ENCODE data around the gene CENPO.

CENPO gene

GRCh38 chr2:24840164-24840869, 47.1 kb downstream of the CENPO start:
- no peak for DNase-seq

GRCh38 chr2:24840962-24841945, 48.0 kb downstream of the CENPO start:
- DNase-seq: no peak

- no peak for DNase-seq
These were observed 49.1 kb downstream of the CENPO start for GRCh38 chr2:24842081-24843050.

DNA sequence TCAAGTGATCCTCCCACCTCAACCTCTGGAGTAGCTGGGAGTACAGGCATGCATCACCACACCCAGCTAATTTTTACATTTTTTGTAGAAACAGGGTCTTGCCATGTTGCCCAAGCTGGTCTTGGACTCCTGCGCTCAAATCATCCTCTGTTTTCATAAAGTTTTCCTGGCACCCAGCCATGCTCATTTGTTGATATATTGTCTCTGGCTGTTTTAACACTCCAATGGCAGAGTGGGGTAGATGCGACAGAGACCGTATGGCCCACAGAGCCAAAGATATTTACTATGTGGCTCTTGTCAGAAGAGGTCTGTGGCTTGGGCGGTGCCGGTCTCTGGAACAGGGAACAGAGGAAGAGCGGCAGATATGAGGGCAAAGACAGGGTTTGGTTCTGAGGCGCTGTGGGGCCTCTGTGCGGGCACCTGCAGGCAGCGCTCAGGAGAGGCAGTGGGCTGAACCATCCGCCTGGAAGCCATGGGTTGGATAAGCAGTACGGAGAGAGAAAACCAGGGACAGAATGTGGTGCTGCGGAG, 50.2 kb downstream of the CENPO start:
- no peak for DNase-seq

- no peak for DNase-seq
These were observed 50.9 kb downstream of the CENPO start for GRCh38 chr2:24844023-24844685.

DNA sequence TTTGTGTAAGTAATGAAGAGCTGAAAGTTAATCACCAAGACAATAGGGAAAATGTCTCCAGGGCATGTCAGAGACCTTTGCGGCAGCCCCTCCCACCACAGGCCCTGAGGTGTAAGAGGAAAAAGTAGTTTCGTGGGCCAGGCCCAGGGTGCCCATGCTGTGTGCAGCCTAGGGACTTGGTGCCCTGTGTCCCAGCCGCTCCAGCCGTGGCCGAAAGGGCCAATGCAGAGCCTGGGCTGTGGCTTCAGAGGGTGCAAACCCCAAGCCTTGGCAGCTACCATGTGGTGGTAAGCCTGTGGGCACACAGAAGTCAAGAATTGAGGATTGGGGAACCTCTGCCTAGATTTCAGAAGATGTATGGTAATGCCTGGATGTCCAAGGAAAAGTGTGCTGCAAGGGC, 52.5 kb downstream of the CENPO start:
- DNase-seq: no peak

DNA sequence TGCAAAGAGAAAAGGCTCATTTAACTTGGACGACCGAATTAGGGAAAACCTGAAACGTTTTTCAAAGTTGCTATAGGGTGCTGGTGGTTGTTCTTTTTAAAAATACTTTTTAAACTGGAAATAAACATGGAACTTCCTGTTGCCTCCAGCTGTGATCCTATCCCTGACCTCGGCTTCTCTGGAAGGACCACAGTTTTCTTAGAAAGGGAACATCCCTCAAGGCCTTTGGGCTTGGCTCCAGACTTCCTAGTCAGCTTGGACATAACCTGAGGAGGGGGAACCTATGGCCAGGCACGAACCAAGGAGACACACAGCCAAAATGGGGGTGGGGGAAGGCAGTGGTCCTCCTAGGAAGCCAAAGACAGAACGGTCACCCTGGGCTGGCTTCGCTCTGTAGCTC, 57.7 kb downstream of the CENPO start:
- no peak for DNase-seq

- DNase-seq: no peak
These were observed 58.8 kb downstream of the CENPO start for GRCh38 chr2:24852026-24852425.

DNA sequence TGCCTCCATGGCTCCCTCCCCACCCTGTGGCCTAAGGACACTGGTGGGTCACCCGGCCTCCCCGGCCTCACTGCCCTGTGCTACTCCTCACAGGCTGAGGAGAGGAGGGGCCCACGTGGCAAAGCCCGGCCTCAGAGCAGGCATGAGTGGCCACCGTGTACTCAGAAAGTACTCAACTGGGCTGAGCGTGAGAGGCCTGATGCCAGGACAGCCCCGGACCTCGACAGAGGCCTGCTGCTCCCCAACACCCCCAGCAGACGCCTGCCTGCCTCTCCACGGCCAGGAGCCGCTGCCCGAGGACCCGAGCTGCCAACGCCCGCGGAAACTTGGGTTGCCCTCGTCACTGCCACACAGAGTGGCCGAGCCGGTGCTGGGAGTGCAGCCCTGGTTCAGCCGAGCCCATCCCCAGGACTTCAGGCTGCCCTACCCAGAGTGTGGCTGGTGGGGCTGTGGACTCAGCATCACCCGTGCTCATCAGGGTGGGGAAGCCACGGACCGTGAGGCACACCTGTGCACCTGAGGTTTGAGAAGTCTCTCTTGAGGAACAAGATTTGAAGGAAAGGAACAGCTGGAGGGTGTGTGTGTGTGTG, 59.3 kb downstream of the CENPO start:
- DNase-seq: no peak

DNA sequence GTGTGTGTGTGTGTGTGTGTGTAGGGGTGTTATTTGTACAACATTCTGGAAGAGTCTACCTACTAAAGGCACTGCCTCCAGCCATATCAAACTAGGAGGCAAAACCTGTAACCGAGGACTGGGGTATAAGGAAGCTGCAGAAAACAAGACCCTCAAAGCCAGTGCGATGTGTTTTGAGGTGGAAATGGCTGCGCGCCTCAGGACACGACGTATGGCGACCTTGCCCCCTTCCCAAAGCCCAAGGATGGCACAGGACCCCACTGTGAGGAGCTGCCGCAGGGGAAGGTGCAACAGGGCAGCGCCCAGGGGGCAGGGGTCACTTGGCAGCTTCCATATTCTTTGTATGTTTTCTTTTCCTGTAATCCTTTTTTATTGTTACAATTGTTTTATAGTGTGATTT, 59.8 kb downstream of the CENPO start:
- DNase-seq: no peak

GRCh38 chr2:24853996-24854395, 60.8 kb downstream of the CENPO start:
- DNase-seq: no peak

DNA sequence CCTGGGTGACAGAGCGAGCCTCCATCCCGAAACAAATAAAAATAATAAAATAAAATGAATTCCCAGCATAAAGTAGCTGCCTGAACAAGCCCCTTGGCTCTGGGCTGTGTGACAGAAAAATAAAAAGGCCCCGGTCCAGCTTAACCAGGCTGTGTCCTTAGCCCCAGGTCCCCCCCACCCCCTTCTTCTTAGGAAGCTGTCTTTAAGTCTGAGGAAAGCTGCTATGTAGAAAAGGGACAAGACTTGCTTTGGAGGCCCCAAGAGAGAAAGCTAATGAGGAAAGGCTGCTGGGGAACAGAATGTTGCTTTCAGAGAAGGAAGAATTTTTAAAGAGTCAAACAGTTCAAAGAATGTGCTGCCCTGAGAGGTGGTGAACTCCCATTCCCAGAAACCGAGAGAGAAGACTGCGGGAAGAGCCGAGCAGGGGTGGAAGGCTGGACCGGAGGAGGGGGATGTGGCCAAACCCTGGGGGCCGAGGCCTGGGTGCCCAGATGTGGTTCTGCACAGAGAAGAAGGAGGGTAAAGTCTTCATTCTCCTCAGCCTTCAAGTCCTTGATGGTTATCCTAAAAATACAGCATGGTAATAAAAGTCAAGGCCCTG, 61.9 kb downstream of the CENPO start:
- no peak for DNase-seq

DNA sequence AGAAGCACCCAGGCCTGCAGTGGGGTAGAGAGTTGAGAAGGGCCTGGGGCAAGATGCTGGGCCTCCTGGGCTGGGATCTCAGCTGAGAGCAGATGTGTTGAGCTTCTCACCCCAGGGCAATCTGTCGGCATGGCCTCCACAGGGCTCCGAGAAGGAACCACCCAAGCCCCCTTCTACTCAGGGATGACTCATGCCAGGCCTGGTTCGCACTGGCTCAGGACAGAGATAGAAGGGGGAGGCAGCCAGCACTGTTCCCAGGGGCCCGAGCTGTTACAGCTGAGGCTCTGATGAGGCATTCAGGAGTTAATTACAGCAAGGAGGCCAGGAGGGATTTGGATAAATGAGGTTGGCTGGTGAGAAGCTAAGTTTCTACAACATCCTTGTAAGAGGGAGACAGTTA, 62.5 kb downstream of the CENPO start:
- DNase-seq: no peak

DNA sequence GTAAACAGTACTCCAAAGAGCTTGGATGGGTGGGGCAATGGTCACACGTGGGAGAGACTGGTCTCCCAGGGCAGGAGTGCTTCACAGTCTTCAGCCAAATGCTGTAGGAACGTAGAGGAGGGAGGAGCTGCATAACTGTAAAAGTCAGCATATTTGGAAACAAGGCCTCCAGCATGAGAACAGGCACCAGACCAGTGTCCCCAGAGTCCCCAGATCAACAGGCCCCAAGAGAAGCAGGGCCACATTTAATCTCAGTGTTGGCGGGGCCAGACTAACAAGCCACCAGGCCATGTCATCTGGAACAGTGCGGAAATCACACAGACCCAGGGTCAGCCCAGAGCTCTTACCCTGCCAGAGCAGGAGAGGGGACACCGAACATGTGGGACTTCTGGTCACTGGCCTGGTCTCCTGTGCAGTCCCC, 63.6 kb downstream of the CENPO start:
- no peak for DNase-seq

DNA sequence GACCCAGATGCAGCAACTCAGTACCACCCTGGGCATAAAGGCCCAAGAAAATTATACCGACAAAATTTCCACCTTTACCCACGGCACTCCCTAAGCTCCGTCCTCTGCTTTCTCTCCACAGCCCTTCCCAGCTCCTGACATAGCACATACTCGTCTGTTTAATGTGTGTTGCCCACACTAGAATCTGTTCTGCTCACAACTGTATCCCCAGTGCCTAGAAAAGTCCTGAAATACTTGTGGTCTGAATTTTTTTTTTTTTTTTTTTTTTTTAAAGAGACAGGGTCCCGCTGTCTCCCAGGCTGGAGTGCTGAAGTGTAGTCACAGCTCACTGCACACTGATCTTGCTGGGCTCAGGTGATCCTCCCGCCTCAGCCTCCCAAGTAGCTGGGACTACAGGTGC, 64.5 kb downstream of the CENPO start:
- no peak for DNase-seq

DNA sequence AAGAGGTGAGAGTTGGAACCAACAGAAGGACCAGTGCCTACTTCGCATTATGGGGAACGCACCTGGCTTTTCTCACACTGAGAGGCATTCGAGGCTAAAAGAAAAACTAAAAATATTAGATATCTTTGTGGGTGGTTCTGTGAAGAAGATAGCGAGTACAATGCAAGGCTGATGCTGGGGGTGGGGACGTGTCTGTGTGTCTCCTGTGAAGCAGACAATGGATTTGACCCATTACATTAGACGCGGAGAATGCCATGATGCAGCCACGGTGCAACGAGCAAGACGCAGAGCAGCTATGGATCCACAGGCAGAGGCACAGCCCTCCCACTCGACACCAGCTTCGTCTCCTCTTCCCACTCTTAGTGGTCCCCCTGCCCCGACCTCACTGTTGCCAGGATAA, 65.8 kb downstream of the CENPO start:
- DNase-seq: no peak

DNA sequence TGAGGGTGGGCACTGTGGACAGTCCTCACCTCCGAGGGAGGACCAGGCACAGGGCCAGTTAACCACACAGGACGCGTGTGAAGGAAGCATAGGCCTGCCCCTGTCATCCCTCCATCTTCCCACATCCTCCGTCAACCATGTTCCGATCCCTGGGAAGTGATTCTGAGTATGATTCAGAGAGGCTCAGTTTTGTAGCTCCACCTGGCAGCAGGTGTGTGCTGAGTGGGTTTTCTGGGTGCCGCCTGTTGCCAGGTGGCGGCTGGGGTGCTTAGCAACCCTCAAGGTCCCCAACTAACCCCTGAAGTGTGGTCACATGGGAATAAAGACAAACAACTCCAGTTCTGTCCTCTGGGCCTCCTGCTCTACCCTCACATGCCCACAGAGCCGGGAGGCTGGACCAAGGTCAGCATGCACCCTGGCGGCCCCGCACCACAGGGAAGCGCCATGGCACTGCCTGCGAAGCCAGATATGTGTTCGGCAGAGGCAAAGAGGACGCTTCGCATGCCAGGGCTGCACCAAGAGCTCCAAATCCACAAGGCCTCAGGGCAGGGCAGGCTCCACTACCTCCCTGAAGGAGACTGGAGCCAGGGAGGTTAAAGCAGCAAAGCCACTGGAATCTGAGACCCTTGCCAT, 66.9 kb downstream of the CENPO start:
- no peak for DNase-seq

GRCh38 chr2:24860631-24861030, 67.4 kb downstream of the CENPO start:
- DNase-seq: no peak

- DNase-seq: no peak
These were observed 68.3 kb downstream of the CENPO start for GRCh38 chr2:24861500-24861899.

- no peak for DNase-seq
These were observed 70.4 kb downstream of the CENPO start for GRCh38 chr2:24863641-24864040.

GRCh38 chr2:24866946-24867345, 73.7 kb downstream of the CENPO start:
- DNase-seq: no peak

Data from NCI-H1105 (cell line).